ENCODE results near the gene PDK4. TPM values are rescaled to one million over a fixed set of nuclear protein-coding genes. Genes with fewer than 3 reads are reported as not detected.

The PDK4 gene
- total RNA-seq, 3 donors from 2014 or later, result 36.2 to 224 (median 50.6) TPM

- intact Hi-C loops (cut with DNase I, micrococcal nuclease), result no loop called here
- no peaks in the 10 kb centered on the region for H3K9me3 ChIP-seq
- H3K4me3 ChIP-seq, result no peak overlapping the region
- TF ChIP-seq, protein P1, sequence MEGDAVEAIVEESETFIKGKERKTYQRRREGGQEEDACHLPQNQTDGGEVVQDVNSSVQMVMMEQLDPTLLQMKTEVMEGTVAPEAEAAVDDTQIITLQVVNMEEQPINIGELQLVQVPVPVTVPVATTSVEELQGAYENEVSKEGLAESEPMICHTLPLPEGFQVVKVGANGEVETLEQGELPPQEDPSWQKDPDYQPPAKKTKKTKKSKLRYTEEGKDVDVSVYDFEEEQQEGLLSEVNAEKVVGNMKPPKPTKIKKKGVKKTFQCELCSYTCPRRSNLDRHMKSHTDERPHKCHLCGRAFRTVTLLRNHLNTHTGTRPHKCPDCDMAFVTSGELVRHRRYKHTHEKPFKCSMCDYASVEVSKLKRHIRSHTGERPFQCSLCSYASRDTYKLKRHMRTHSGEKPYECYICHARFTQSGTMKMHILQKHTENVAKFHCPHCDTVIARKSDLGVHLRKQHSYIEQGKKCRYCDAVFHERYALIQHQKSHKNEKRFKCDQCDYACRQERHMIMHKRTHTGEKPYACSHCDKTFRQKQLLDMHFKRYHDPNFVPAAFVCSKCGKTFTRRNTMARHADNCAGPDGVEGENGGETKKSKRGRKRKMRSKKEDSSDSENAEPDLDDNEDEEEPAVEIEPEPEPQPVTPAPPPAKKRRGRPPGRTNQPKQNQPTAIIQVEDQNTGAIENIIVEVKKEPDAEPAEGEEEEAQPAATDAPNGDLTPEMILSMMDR (IDR thresholded peaks at IDR 0.05), result no peak
- H3K36me3 ChIP-seq (ENCODE audit: low read depth), result no peaks in the 10 kb centered on the region
- ATAC-seq (no peak), DNase-seq (no peak)
- H3K4me1 ChIP-seq (ENCODE audit: low read depth), result peaks cover 7% of the 10 kb centered on the region
These were observed 53.0 kb downstream of the PDK4 start for GRCh38 chr7:95543312-95543711.

- H3K4me3 ChIP-seq, result no peak overlapping the region
- H3K36me3 ChIP-seq (ENCODE audit: low read depth), result no peaks in the 10 kb centered on the region
- peaks cover 4% of the 10 kb centered on the region for H3K4me1 ChIP-seq (ENCODE audit: low read depth)
- ATAC-seq (no peak), DNase-seq (no peak)
- TF ChIP-seq, protein P1 (IDR thresholded peaks at IDR 0.05), result no peak
- intact Hi-C loops (cut with DNase I, micrococcal nuclease), result no loop called here
- no peaks in the 10 kb centered on the region for H3K9me3 ChIP-seq
These were observed 56.0 kb downstream of the PDK4 start for GRCh38 chr7:95540366-95540765.

DNA sequence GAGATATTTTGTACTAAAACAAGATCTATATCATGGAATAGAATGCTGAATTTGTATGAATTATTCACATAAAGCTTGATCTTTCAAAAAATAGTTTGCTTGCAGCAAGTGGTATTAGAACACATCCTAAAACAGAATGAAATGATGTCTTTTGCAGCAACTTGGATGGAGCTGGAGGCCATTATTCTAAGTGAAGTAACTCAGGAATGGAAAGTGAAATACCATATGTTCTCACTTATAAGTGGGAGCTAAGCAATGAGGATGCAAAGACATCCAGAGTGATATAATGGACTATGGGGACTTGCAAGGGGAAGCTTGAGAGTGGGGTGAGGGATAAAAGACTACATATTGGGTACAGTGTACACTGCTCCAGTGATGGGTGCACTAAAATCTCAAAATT, 56.9 kb downstream of the PDK4 start:
- DNase-seq (no peak), ATAC-seq (no peak)
- Histone ChIP-seq H3K4me1 (ENCODE audit: low read depth) (no peaks in the 10 kb centered on the region), H3K4me3 (no peak overlapping the region), H3K36me3 (ENCODE audit: low read depth) (no peaks in the 10 kb centered on the region), H3K9me3 (no peaks in the 10 kb centered on the region)
- intact Hi-C loops (cut with DNase I, micrococcal nuclease), result no loop called here
- TF ChIP-seq, protein P1 (IDR thresholded peaks at IDR 0.05), result no peak

DNA sequence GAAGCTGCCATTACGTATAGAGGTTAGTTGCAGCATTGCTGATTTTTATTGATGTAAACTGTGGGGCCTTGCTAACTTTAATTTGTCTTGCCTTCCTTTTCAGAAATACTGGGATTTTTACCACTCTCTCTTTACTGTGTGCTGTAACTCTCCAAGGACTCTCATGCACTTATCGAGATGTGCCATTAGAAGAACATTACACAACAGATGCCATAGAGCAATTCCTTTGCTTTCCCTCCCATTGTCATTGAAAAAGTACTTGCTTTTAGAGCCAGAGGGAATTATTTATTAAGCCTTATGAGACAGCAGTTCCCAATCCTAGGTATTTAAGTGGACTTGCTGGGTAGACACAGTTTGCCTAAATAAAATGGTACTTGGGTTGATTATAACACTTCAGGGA, 58.8 kb downstream of the PDK4 start:
- intact Hi-C loops (cut with DNase I, micrococcal nuclease), result no loop called here
- Histone ChIP-seq H3K4me1 (ENCODE audit: low read depth) (no peaks in the 10 kb centered on the region), H3K36me3 (ENCODE audit: low read depth) (no peaks in the 10 kb centered on the region), H3K9me3 (no peaks in the 10 kb centered on the region), H3K4me3 (no peak overlapping the region)
- DNase-seq, result no peak
- TF ChIP-seq, protein P1 (IDR thresholded peaks at IDR 0.05), result no peak
- ATAC-seq, result no peak

GRCh38 chr7:95536656-95537311, 59.5 kb downstream of the PDK4 start:
- intact Hi-C loops (cut with DNase I, micrococcal nuclease), result no loop called here
- no peak overlapping the region for H3K4me3 ChIP-seq
- H3K36me3 ChIP-seq (ENCODE audit: low read depth), result no peaks in the 10 kb centered on the region
- TF ChIP-seq, protein P1 (IDR thresholded peaks at IDR 0.05), result no peak
- DNase-seq, result peak in 1 of 3 donors; percentile 58
- no peaks in the 10 kb centered on the region for H3K4me1 ChIP-seq (ENCODE audit: low read depth)
- no peaks in the 10 kb centered on the region for H3K9me3 ChIP-seq
- ATAC-seq, result peak; percentile 69

GRCh38 chr7:95535662-95536061, 60.7 kb downstream of the PDK4 start:
- H3K36me3 ChIP-seq (ENCODE audit: low read depth), result no peaks in the 10 kb centered on the region
- no peak overlapping the region for H3K4me3 ChIP-seq
- H3K9me3 ChIP-seq, result no peaks in the 10 kb centered on the region
- TF ChIP-seq, protein P1 (IDR thresholded peaks at IDR 0.05), result no peak
- no peaks in the 10 kb centered on the region for H3K4me1 ChIP-seq (ENCODE audit: low read depth)
- DNase-seq (no peak), ATAC-seq (no peak)
- intact Hi-C loops (cut with DNase I, micrococcal nuclease), result no loop called here

Data from mucosa of descending colon (tissue), 3 donors.